DMS153 treated with DMSO at 0.1 percent for 48 hours (cell line): ENCODE results near the gene STAT3.

ENCODE experiments used
- DNase-seq: peaks from one replicate; lab custom pipeline; 2025; ENCODE audit not compliant: unreplicated experiment; lab: John Stamatoyannopoulos, UW

Gene STAT3

DNA sequence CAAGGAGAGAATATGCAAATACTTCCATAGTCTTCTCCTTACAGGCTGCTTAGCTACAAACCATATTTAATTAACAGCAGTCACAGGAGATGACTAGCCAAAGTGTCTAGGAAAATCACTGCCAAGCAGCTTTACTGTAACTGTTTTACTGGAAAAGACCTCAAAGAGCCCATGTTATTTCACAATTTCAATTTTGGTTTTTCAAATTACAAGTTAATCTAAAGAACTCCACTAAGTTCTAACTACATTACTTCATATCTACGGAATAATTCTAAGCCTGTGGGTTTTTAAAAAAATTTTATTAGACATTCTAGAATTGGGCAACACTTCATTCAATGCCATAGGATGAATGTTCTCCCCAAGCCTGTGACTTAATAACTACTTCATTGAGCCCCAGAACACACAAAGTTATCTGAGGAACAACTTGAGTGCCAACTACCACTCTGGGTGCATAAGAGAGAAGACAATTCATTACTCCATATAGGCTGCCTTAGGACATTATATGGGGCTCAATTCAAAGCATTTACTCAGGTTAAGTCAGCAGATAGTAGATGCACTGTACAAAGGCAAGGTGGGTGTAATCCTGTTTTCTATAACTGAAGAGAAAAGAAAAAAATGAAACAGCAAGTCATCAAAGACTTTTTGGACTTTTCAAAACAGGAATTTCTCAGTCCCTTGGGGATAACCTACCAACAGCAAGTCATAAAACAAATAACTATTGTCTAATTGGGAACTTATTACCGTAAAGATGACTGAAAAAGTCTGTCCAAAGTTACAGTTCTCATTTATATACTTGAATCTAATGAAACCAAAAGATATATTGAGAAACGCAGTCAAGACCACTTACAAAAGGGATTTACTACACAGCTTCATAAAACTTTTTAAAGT lies 33.0 kb downstream of the STAT3 start:
- no peak for DNase-seq

DNA sequence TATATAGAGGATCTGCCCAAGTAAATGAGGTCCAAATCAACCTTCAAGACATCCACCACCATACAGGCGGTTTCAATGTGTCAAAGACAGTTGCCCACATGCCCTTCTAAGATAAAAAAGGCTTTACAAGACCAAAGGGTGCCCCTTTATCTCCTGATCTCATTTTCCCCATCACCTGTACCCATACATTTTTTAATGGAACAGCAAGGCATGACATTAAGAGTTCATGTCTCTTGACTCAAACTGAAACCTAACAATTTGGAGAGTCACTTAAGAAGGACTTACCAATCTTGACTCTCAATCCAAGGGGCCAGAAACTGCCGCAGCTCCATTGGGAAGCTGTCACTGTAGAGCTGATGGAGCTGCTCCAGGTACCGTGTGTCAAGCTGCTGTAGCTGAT lies 40.1 kb downstream of the STAT3 start:
- DNase-seq: no peak

DNA sequence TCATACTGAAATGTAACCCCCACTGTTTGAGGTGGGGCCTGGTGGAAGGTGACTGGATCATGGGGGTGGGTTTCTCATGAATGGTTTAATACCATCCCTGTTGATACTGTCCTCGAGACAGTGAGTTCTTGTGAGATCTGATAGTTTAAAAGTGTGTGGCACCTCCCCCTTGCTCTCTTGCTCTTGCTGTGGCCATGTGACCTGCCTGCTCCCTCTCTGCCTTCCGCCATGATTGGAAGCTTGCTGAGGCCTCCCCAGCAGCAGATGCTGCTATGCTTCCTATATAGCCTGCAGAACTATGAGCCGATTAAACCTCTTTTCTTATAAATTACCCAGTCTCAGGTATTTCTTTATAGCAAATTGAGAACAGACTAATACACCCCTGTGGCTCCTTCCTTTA lies 40.6 kb downstream of the STAT3 start:
- DNase-seq: no peak

DNA sequence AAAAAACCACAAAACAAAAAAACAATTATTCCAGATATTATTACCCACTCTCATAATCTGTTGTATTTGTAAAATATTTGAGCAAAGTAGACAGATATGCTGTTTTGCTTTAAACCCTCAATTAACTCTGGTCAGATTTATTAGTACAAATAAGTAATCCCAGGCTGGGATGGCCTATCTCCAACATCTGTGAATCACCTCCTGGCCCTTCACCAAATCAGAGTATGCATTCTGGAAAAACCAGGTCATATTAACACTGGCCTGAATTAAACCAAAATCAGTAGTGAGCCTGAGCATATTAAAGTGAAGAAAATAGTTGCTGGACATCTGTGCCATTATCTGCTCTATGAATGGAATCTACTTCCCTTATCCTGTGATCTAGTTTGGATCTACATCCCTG lies 41.0 kb downstream of the STAT3 start:
- no peak for DNase-seq

DNA sequence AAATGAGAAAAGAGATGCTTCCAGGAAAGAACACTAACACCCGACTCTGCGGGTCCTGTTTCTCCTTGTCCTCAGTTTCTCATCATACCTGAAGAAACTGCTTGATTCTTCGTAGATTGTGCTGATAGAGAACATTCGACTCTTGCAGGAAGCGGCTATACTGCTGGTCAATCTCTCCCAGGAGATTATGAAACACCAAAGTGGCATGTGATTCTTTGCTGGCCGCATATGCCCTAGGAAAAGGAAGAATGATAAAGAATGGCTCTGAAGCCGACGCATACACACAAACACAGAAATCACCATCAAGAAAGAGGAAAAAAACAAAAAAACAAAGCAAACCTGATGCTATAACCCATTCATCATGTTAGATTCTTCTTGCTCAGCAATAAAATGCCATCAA lies 41.8 kb downstream of the STAT3 start:
- no peak for DNase-seq

DNA sequence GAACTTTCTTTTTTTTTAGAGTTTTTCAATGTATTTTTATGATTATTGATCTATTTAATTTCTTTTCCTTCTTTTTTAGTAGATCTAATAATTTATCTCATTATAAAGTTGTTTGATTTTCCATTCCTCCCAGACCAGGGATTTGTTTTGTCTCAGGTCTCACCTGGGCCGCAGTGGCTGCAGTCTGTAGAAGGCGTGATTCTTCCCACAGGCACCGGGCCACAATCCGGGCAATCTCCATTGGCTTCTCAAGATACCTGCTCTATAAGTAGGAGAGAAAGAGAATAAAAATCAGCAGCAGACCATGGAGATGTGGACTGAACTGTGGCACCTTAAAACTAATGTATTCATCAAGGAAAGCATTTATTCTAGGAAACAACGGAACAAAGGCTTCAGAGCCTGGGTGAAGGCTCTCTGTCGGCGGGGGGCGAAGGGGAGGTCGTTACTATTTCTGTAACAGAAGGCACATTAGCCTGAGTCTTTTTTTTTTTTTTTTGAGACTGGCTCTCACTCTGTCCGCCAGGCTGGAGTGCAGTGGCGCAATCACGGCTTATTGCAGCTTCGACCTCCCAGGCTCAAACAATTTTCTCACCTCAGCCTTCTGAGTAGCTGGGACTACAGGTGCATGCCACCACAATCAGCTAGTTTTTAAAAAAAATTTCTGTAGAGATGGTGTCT lies 42.7 kb downstream of the STAT3 start:
- DNase-seq: no peak

DNA sequence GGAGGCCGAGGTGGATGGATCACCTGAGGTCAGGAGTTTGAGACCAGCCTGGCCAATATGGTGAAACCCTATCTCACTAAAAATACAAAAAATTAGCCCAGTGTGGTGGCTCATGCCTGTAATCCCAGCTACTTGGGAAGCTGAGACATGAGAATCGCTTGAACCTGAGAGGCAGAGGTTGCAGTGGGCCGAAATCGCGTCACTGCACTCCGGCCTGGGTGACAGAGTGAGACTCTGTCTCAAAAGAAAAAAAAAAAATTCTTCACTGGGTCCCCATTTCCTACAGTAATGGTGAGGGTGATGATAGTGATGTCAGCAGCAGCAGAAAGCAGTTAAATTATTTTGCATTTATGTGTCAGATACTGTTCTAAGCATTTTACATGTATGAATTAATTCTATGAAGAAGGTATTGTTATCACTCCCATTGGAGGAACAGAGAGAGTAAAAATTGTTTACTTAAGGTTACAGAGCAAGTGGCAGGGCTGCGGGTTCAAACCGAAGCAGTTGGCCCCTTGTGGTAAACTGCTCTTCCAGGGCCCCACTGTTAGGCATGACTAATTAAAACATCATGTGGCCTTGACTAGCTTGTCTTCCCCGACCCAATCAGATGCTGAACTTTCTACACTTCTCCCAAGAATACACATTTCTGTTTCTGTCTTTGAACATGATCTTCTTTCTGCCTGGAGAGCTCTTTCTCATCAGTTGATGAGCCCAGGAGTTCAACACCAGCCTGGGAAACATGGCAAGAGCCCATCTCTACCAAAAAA lies 45.8 kb downstream of the STAT3 start:
- DNase-seq: no peak

DNA sequence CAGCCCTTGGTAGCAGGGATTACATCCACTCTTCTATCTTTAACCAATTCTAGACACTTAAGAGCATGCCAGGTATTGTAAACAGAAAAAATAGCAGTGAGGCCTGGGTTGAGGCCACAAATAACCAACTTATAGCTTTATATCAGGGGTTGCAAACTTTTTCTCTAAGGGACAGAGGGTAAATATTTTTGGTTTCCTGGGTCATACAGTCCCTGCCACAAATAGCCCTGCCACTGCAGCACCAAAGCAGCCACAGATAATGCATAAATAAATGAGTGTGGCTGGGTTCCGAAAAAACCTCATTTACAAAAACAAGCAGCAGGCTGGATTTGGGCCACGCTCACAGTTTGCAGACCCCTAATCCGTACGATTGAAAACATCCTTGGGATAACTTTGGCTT lies 46.7 kb downstream of the STAT3 start:
- DNase-seq: no peak

DNA sequence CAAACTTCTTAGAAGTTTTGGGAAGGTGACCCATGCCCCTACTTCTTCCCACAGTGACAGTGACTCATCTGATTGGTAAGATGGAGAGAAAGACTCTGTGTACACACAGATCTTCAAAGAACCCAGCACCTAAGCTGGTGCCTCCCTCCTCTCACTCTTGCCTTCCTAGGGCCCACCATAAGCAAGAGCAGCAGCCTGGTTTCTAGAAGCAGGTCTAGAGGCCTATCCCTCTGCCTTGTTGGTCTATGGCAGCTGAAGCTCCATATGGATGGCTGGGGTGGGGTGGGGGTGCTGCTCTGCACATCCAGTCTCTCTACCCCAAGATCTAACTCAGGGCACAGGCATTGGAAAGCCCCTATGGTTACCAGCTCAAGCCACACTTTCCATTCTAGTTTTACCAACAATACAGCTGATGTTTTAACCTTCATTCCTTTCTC lies 47.5 kb downstream of the STAT3 start:
- no peak for DNase-seq

DNA sequence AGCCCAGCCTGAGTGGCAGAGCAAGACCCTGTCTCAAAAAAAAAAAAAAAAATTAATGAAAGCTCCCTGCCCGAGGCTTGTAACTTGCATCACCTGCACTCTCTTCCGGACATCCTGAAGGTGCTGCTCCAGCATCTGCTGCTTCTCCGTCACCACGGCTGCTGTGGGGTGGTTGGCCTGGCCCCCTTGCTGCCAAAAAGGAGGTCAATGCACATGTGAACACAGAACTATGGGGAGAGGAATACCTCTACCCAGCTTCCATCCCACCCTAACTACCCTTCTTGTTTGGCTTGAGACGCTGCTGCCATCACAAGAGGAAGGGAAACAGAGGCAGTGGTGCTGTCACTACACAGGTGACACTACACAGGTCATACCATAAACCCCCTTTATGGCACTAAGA lies 49.0 kb downstream of the STAT3 start:
- DNase-seq: no peak

DNA sequence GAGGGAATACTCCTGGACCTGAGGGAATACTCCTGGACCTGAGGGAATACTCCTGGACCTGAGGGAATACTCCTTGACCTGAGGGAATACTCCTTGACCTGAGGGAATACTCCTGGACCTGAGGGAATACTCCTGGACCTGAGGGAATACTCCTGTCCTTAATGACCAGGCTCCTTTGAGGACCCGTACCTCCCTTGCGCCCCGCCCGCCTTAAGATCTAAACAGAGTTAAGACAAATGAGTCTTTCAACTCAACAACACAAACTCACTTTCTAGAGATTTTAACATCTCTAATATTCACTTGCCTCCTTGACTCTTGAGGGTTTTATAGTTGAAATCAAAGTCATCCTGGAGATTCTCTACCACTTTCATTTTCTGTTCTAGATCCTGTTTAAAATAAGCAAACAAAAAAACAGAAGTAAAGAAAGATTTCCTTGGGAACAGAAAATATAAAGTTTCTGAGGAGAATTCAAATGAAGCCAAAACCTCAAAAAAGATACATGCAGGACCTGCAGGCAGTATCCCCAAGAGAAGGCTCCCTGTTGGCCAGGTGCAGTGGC lies 49.7 kb downstream of the STAT3 start:
- DNase-seq: no peak

DNA sequence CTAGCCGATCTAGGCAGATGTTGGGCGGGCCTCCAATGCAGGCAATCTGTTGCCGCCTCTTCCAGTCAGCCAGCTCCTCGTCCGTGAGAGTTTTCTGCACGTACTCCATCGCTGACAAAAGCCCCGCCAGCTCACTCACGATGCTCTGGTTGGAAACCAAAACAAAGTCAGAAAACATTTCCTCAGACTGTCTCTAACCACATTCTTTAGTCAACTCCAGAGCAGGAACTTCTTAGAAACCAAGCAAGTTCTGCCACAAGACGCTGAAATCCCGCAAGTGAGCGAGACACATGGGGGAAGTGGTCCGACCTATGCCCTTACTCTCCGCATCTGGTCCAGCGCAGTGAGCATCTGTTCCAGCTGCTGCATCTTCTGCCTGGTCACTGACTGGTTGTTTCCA lies 50.8 kb downstream of the STAT3 start:
- DNase-seq: no peak

DNA sequence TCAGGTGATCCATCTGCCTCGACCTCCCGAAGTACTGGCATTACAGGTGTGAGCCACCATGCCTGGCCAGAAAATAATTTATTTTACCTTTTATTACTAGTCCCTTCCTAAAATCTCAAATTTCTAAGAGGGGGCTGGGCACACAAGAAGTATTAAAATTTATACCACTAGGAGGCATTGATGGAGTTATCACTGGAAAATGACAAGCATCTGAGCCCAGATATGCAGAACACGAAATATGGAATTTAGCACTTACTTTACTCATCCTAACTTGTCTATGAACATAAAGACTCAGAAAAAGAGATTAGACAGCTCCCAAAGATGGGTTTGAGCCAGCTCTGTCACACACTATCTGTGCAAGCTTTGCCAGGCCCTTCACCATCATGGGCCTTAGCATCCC lies 53.6 kb downstream of the STAT3 start:
- DNase-seq: no peak

DNA sequence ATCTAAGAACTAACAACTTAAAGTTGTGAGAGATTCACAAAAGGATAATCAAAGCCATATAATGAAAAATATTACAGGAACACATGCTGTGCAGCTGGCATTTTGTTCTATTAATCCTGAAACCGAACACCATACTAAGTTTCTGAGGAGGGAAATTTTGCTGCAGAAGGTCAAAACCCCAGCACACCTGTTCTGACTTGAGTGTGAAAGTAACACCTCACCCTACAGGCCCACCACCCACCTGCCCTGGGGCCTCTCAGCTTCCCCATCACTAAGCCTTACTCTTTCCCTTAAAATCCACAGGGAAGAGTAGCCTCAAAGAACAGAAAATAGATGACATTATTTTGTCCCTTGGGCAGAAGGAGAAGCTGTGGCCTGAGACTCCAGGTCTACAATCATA lies 55.2 kb downstream of the STAT3 start:
- no peak for DNase-seq

DNA sequence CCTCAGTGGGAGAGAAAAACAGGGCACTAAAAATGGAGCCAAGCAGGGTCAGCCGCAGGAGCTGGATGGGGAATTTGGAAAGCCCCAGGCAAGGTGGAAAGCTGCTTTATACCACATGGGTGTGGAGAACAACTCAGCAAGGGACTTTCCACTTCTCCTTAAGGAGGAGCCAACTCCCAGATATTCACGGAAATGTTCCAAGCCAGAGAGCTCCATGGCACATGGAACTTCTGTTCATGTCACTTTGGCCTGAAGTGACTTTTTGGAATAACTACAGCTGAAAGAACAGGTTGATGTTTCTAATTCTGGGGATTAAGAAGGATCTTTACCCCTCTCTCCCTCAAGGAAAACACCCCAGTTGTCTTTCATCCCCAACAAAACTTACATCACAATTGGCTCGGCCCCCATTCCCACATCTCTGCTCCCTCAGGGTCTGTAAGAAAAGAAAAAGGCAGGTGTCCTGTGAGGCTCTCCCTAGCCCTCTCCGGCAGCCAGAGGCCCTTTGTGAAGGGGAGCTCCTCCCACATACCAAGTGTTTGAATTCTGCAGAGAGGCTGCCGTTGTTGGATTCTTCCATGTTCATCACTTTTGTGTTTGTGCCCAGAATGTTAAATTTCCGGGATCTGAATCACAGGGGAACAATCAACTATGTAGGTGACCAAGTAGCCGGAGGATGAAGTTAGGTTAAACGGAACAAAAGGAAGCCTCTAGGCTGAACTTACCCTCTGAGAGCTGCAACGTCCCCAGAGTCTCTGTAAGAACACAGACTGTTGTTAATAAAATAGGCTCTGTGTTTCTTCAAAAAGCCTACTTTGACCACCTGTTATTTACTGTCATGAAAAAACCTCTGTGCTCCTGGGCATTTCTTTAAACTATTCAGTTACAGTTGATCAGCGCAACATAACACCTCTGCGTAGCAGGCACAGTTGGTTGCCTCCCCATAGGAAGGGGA lies 58.9 kb downstream of the STAT3 start:
- no peak for DNase-seq

DNA sequence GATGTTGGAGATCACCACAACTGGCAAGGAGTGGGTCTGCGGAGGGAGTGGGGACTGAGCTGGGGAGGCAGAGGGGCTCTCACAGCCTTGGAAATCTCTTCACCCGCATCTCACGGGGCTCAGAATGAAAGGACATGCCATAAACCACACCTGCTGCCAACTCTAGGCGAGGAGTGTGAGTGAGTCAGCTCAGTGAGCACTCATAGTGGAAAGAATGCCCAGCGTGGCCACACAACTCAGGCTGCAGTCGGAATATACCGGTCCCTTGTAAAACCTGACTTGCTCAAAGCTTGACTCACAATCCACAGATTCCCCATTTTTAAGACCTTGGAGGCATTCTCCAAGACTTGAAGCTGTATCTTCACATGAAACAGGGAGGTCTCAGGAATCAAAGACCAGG lies 63.2 kb downstream of the STAT3 start:
- no peak for DNase-seq

DNA sequence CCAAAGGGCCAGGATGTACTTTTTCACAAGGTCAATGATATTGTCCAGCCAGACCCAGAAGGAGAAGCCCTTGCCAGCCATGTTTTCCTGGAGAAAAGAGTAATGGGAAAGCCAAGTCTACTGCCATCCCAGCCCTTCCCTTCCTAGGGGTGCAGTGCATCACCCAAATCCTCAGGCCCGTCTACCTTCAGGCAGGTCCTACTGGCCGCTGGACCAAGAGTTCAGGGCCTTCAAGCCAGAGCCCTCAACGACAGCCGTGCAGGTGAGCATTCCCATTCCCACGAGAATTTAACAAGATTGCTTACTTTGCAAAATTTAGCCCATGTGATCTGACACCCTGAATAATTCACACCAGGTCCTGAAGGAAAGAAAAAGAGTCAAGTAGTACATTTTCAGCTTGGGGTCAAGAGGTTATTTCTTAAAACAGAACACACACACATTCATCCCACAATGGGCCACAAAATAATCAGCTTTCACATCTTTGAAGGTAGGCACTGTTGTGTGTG lies 64.9 kb downstream of the STAT3 start:
- DNase-seq: no peak

DNA sequence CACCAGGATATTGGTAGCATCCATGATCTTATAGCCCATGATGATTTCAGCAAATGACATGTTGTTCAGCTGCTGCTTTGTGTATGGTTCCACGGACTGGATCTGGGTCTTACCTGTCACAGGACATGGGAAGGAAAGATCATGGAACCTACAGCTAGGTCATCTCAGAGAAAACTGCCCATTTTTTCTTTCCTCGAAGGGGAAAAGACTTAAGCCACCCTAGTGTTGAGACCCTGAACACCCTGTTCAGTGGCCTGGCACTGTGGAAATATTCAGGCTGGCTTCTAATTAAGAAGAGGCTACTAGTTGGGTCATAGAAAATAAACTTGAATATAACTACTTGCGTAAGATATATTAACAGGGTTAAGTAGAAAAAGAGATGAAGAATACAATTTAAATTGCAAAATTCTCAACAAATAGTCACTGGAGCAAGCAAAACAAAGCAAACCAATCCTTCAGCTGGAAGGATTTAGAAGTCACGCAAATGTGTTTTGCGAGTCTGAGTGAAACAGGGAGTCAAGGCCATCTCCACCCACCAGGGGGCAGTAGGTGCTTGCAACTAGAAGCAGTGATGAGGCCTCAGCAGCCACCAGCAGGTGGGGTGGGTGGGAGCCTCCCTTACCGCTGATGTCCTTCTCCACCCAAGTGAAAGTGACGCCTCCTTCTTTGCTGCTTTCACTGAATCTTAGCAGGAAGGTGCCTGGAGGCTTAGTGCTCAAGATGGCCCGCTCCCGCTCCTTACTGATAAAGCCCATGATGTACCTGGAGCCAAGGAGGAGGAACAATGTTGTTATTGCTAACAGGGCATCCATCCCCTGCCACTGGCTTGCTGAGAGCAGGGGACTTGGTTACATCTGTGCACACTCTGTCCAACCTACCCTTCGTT lies 65.6 kb downstream of the STAT3 start:
- DNase-seq: peak; percentile 79

DNA sequence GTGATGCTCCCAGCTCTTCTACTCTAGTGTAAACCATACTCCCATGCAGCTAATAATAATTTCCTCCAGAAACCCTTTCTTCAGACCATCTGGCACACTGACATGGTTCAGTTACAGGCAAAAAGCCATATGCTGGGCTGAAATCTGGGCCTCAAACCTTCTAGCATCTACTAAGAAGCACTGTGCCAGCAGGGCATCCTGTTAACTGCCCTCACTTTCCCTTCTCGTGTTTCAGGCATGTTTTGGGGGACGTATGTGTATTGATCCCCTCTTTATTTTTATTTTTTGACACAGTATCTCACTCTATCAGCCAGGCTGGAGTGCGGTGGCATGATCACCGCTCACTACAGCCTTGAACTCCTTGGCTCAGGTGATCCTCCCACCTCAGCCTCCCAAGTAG lies 66.7 kb downstream of the STAT3 start:
- DNase-seq: no peak
